Ishikawa (cell line): ENCODE data around the gene ANXA10.

ENCODE experiments used
- CEBPB ChIP-seq: IDR thresholded peaks from 2 replicates; pipeline ENCODE4 v1.6.1; 2012
- EP300 ChIP-seq: IDR thresholded peaks from 2 replicates; pipeline ENCODE4 v1.6.1; 2012; ENCODE audit warnings: borderline replicate concordance
- FOXM1 ChIP-seq: IDR thresholded peaks from 2 replicates; pipeline ENCODE4 v1.6.1; 2012; ENCODE audit warnings: low read depth, borderline replicate concordance
- TAF1 ChIP-seq: IDR thresholded peaks from 2 replicates; pipeline ENCODE4 v1.6.1; 2012; ENCODE audit warnings: low read depth, mild to moderate bottlenecking
- YY1 ChIP-seq: IDR thresholded peaks from 2 replicates; pipeline ENCODE4 v1.6.1; 2012; ENCODE audit warnings: low read depth
- ZBTB7A ChIP-seq: IDR thresholded peaks from 2 replicates; pipeline ENCODE4 v1.6.1; 2012; ENCODE audit warnings: low read depth
- TF ChIP-seq, protein P1 (sequence below): IDR thresholded peaks from 2 replicates; pipeline ENCODE4 v1.6.1; 2012
- TF ChIP-seq, protein P2 (sequence below): IDR thresholded peaks from 2 replicates; pipeline ENCODE4 v1.6.1; 2012
- TF ChIP-seq, protein P3 (sequence below): IDR thresholded peaks from 2 replicates; pipeline ENCODE4 v1.6.1; 2012; ENCODE audit warnings: low read depth, mild to moderate bottlenecking

DNA sequence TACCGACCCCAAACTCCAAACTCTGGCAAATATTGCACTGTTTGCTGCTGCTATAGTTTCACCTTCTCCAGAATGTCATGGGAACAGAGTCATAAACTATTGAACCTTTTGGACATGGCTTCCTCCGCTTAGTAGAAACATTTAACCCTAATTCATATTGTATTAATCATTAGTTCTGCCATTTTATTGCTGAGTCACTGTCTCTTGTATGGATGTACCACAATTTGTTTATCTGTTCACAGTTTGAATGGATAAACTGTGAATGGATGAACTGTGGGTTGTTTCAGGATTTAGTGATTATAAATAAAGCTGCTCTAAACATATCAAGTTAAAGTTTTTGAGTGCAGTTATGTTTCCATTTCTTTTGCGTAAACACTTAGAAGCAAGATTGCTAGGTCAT is 10.1 kb downstream of the ANXA10 start:
- TF ChIP-seq, protein P1, sequence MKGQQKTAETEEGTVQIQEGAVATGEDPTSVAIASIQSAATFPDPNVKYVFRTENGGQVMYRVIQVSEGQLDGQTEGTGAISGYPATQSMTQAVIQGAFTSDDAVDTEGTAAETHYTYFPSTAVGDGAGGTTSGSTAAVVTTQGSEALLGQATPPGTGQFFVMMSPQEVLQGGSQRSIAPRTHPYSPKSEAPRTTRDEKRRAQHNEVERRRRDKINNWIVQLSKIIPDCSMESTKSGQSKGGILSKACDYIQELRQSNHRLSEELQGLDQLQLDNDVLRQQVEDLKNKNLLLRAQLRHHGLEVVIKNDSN, result no peak
- TF ChIP-seq FOXM1, result no peak
- TF ChIP-seq EP300, result no peak
- no peak for TF ChIP-seq TAF1
- TF ChIP-seq CEBPB, result no peak
- TF ChIP-seq YY1, result no peak
- TF ChIP-seq, protein P2, sequence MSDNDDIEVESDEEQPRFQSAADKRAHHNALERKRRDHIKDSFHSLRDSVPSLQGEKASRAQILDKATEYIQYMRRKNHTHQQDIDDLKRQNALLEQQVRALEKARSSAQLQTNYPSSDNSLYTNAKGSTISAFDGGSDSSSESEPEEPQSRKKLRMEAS, result no peak
- TF ChIP-seq, protein P3, sequence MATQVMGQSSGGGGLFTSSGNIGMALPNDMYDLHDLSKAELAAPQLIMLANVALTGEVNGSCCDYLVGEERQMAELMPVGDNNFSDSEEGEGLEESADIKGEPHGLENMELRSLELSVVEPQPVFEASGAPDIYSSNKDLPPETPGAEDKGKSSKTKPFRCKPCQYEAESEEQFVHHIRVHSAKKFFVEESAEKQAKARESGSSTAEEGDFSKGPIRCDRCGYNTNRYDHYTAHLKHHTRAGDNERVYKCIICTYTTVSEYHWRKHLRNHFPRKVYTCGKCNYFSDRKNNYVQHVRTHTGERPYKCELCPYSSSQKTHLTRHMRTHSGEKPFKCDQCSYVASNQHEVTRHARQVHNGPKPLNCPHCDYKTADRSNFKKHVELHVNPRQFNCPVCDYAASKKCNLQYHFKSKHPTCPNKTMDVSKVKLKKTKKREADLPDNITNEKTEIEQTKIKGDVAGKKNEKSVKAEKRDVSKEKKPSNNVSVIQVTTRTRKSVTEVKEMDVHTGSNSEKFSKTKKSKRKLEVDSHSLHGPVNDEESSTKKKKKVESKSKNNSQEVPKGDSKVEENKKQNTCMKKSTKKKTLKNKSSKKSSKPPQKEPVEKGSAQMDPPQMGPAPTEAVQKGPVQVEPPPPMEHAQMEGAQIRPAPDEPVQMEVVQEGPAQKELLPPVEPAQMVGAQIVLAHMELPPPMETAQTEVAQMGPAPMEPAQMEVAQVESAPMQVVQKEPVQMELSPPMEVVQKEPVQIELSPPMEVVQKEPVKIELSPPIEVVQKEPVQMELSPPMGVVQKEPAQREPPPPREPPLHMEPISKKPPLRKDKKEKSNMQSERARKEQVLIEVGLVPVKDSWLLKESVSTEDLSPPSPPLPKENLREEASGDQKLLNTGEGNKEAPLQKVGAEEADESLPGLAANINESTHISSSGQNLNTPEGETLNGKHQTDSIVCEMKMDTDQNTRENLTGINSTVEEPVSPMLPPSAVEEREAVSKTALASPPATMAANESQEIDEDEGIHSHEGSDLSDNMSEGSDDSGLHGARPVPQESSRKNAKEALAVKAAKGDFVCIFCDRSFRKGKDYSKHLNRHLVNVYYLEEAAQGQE, result no peak
- no peak for TF ChIP-seq ZBTB7A
